PFSK-1 (cell line): ENCODE data around the gene SLC13A3.

ENCODE experiments used
- FOXP2 ChIP-seq: optimal IDR thresholded peaks from 2 replicates; pipeline ENCODE3; 2011; ENCODE audit warnings: borderline replicate concordance, control low read depth, inconsistent platforms; ENCODE audit not compliant: insufficient read depth; ENCODE audit errors: extremely low read length, extremely low read depth
- POLR2AphosphoS5 ChIP-seq: IDR thresholded peaks from 2 replicates; pipeline ENCODE4 v1.6.1; 2012; ENCODE audit warnings: low read depth, mild to moderate bottlenecking, control low read depth, low read length, moderate library complexity
- SIN3A ChIP-seq: IDR thresholded peaks from 2 replicates; pipeline ENCODE4 v1.6.1; 2012; ENCODE audit warnings: mild to moderate bottlenecking, low read length, moderate library complexity, borderline replicate concordance; ENCODE audit not compliant: insufficient read depth
- TAF1 ChIP-seq: IDR thresholded peaks from 2 replicates; pipeline ENCODE4 v1.6.1; 2012; ENCODE audit warnings: low read length, control low read depth, borderline replicate concordance; ENCODE audit not compliant: insufficient read depth

GRCh38 chr20:46575394-46575793 is 75.9 kb downstream of the SLC13A3 start:
- no peak for TF ChIP-seq SIN3A
- TF ChIP-seq POLR2AphosphoS5 = no peak
- TF ChIP-seq TAF1 = no peak
- TF ChIP-seq FOXP2 = no peak
